HCT116 (cell line): Measurements from ENCODE around the gene ALAS1. TPM values are rescaled to one million over a fixed set of nuclear protein-coding genes. Genes with fewer than 3 reads are reported as not detected.
A peak's percentile ranks its signal among the peaks of the same experiment; 100 is the strongest.

Experiments used
- ATAC-seq: fragments of 200-7000 bp; cut with Tn5 transposase; 2 replicates; pipeline ENCODE4 v1.9.1; 2020; ENCODE audit warnings: mild to moderate bottlenecking, moderate library complexity
- BruUV-seq: library from RNA; stranded (reverse); fragments of 400-500 nt; replicated peaks from 2 replicates; lab custom pipeline; 2021; lab: Mats Ljungman, UMichigan
- CTCF ChIA-PET: fragments of 300-600 bp; sonication (Branson Sonifier 250); formaldehyde crosslinking; loops from one replicate; lab custom pipeline; 2021; ENCODE audit warnings: antibody characterized with exemption; lab: Charles Lee
- POLR2A ChIA-PET: fragments of 300-600, 350-600 bp; sonication (Branson Sonifier 250); formaldehyde crosslinking; loops from one replicate; lab custom pipeline; 2021; ENCODE audit warnings: antibody characterized with exemption; lab: Charles Lee
- RAD21 ChIA-PET, 2 experiments: fragments of 300-600 bp; sonication (Branson Sonifier 250); formaldehyde crosslinking; loops; one replicate each; lab custom pipeline; 2023; ENCODE audit warnings: low total read pairs in 2 of 2; ENCODE audit not compliant: uncharacterized antibody in 2 of 2, unreplicated experiment in 2 of 2, low non-redundant PET in 1 of 2; lab: Charles Lee
- DNase-seq: peaks from one replicate; pipeline ENCODE4 v3.0.0-alpha.2; 2010; ENCODE audit warnings: low read depth, low spot score
- H2AFZ ChIP-seq: fragments of 200-600 bp; shearing (Covaris generic), sonication (generic); 2 replicates; pipeline ENCODE4 v1.6.1; 2017; ENCODE audit warnings: low read depth, mixed run types, mixed read lengths, antibody characterized with exemption, low read length; ENCODE audit not compliant: poor library complexity, severe bottlenecking
- H3K27ac ChIP-seq: 2 replicates; pipeline ENCODE4 v1.5.1; 2012; ENCODE audit warnings: low read depth, low read length
- H3K27me3 ChIP-seq: fragments of 200-600 bp; sonication (generic); 2 replicates; pipeline ENCODE4 v1.6.1; 2016; ENCODE audit warnings: mixed run types, low read length, mixed read lengths; ENCODE audit not compliant: insufficient read depth
- H3K36me3 ChIP-seq, 2 experiments: fragments of 200-500 bp in 1 of 2; fragments of 200-600 bp in 1 of 2; sonication (Bioruptor generic) in 1 of 2; sonication (generic) in 1 of 2; 2 replicates each; pipeline versions ENCODE4 v1.5.1 to v1.6.1; 2014 to 2016; ENCODE audit warnings: low read length in 2 of 2, inconsistent platforms in 1 of 2, mixed read lengths in 1 of 2, mixed run types in 1 of 2; ENCODE audit not compliant: insufficient read depth in 2 of 2, control insufficient read depth in 1 of 2
- H3K4me1 ChIP-seq, 2 experiments: fragments of 200-600 bp in 1 of 2; sonication (generic) in 1 of 2; 2 replicates each; pipeline versions ENCODE4 v1.5.1 to v1.6.1; 2012 to 2017; ENCODE audit warnings: low read length in 2 of 2, inconsistent platforms in 1 of 2, mild to moderate bottlenecking in 1 of 2, mixed read lengths in 1 of 2, mixed run types in 1 of 2, moderate library complexity in 1 of 2; ENCODE audit not compliant: insufficient read depth in 2 of 2, control insufficient read depth in 1 of 2
- H3K4me2 ChIP-seq: fragments of 200-600 bp; sonication (generic); 2 replicates; pipeline ENCODE4 v1.6.1; 2017; ENCODE audit warnings: mixed run types, low read length, mixed read lengths
- H3K4me3 ChIP-seq, 2 experiments: fragments of 200-600 bp in 1 of 2; sonication (generic) in 1 of 2; replicated peaks in 1 of 2; 2 replicates each; pipeline ENCODE4 v1.5.1; 2011 to 2016; ENCODE audit warnings: low read length in 2 of 2, control low read depth in 1 of 2, low read depth in 1 of 2, mild to moderate bottlenecking in 1 of 2, mixed read lengths in 1 of 2, mixed run types in 1 of 2
- H3K79me2 ChIP-seq: fragments of 200-600 bp; sonication (generic); 2 replicates; pipeline ENCODE4 v1.6.1; 2017; ENCODE audit warnings: mild to moderate bottlenecking, mixed run types, low read length, moderate library complexity, mixed read lengths; ENCODE audit not compliant: insufficient read depth
- H3K9ac ChIP-seq: fragments of 200-600 bp; sonication (generic); 2 replicates; pipeline ENCODE4 v1.6.1; 2016; ENCODE audit warnings: low read length, mixed read lengths
- H3K9me2 ChIP-seq: fragments of 200-600 bp; sonication (generic), shearing (Covaris generic); 2 replicates; pipeline ENCODE4 v1.6.1; 2017; ENCODE audit warnings: mixed run types, mild to moderate bottlenecking, moderate library complexity; ENCODE audit not compliant: insufficient read depth
- H3K9me3 ChIP-seq, 2 experiments: fragments of 200-500 bp in 1 of 2; fragments of 200-600 bp in 1 of 2; sonication (Bioruptor generic) in 1 of 2; sonication (generic) in 1 of 2; 2 replicates each; pipeline ENCODE4 v1.6.1; 2014 to 2017; ENCODE audit warnings: low read length in 2 of 2, mixed read lengths in 2 of 2, inconsistent platforms in 1 of 2, low read depth in 1 of 2, mild to moderate bottlenecking in 1 of 2, mixed run types in 1 of 2, moderate library complexity in 1 of 2; ENCODE audit not compliant: control insufficient read depth in 1 of 2, insufficient read depth in 1 of 2
- H4K20me1 ChIP-seq: fragments of 200-600 bp; sonication (generic), shearing (Covaris generic); 2 replicates; pipeline ENCODE4 v1.6.1; 2017; ENCODE audit warnings: mixed run types, mild to moderate bottlenecking, moderate library complexity; ENCODE audit not compliant: insufficient read depth
- ATF3 ChIP-seq: IDR thresholded peaks from 2 replicates; pipeline ENCODE4 v1.6.1; 2012
- CBX3 ChIP-seq: IDR thresholded peaks from 2 replicates; pipeline ENCODE4 v1.6.1; 2012; ENCODE audit warnings: low read depth
- CTCF ChIP-seq, 3 experiments: fragments of 200-600 bp in 1 of 3; sonication (generic) in 1 of 3; IDR thresholded peaks in 2 of 3; conservative IDR thresholded peaks in 1 of 3; 2 replicates each; pipeline ENCODE4 v1.5.1; 2012 to 2017; ENCODE audit warnings: low read depth in 2 of 3, low read length in 2 of 3, antibody characterized with exemption in 1 of 3, borderline replicate concordance in 1 of 3, control low read depth in 1 of 3, mild to moderate bottlenecking in 1 of 3, mixed read lengths in 1 of 3, mixed run types in 1 of 3, moderate library complexity in 1 of 3; ENCODE audit not compliant: insufficient read depth in 1 of 3
- ELF1 ChIP-seq: IDR thresholded peaks from 2 replicates; pipeline ENCODE4 v1.6.1; 2012; ENCODE audit warnings: low read depth, borderline replicate concordance
- FOSL1 ChIP-seq: IDR thresholded peaks from 2 replicates; pipeline ENCODE4 v1.6.1; 2012; ENCODE audit warnings: low read depth
- JUND ChIP-seq: IDR thresholded peaks from 2 replicates; pipeline ENCODE4 v1.6.1; 2012
- POLR2A ChIP-seq: IDR thresholded peaks from 2 replicates; pipeline ENCODE4 v1.7.0; 2011; ENCODE audit warnings: borderline replicate concordance; ENCODE audit not compliant: insufficient read depth, insufficient read length; ENCODE audit errors: extremely low read depth
- SP1 ChIP-seq: IDR thresholded peaks from 2 replicates; pipeline ENCODE4 v1.6.1; 2012; ENCODE audit warnings: low read depth
- TCF7L2 ChIP-seq: IDR thresholded peaks from 2 replicates; pipeline ENCODE4 v1.7.0; 2011; ENCODE audit warnings: borderline replicate concordance, inconsistent platforms; ENCODE audit not compliant: insufficient read depth, insufficient read length; ENCODE audit errors: extremely low read depth
- YY1 ChIP-seq: IDR thresholded peaks from 2 replicates; pipeline ENCODE4 v1.6.1; 2011; ENCODE audit warnings: low read length, low read depth, moderate library complexity, mild to moderate bottlenecking; ENCODE audit not compliant: insufficient replicate concordance; ENCODE audit errors: extremely low read depth
- ZFX ChIP-seq: fragments of 450-650 bp; IDR thresholded peaks from 2 replicates; pipeline ENCODE4 v1.6.1; 2017
- ZNF274 ChIP-seq: fragments of 200-500 bp; sonication (Bioruptor generic); IDR thresholded peaks from 2 replicates; pipeline ENCODE4 v1.6.1; 2014; ENCODE audit warnings: mild to moderate bottlenecking, low read depth, low read length, inconsistent platforms
- intact Hi-C: fragments of 100-400 bp; cut with micrococcal nuclease; formaldehyde crosslinking; loops from 2 replicates; pipeline ENCODE4 v1.10.0; 2022
- total RNA-seq: library from RNA; stranded (reverse); gene quantifications from one replicate; pipeline ENCODE4 v1.2.1, GENCODE V29; 2021; ENCODE audit not compliant: unreplicated experiment
- TF ChIP-seq, protein P1 (sequence below): IDR thresholded peaks from 2 replicates; pipeline ENCODE4 v1.6.1; 2011; ENCODE audit warnings: mild to moderate bottlenecking, low read length, moderate library complexity; ENCODE audit not compliant: insufficient replicate concordance; ENCODE audit errors: extremely low read depth
- TF ChIP-seq, protein P2 (sequence below): IDR thresholded peaks from 2 replicates; pipeline ENCODE4 v1.6.1; 2012; ENCODE audit warnings: low read depth

ALAS1 gene
- total RNA-seq, 1 experiment from 2014 or later = 74.0 TPM

GRCh38 chr3:52233108-52233591 is 35.2 kb downstream of the ALAS1 start:
- ATAC-seq (no peak), DNase-seq (no peak)
- H2AFZ ChIP-seq = no peak overlapping the region
- ChIA-PET POLR2A (no interaction called here), RAD21 (interaction anchor here in 1 of 2 experiments (0.7 kb wide), 1 partner anchor 13 kb away, joined by 4 read pairs; no protein-coding TSS in a partner anchor), CTCF (interaction anchor here (0.9 to 2.8 kb wide), 5 partner anchors 10 to 152 kb away, joined by 3 to 37 read pairs (median 13); no protein-coding TSS in a partner anchor)
- H3K36me3 ChIP-seq = peaks cover 17% of the 10 kb centered on the region in 2 experiments; a peak in 3 of 4 replicates
- peaks cover 18 to 20% of the 10 kb centered on the region in 2 experiments for H3K4me1 ChIP-seq
- intact Hi-C loops = no loop called here
- H3K4me2 ChIP-seq = no peak overlapping the region
- H4K20me1 ChIP-seq = no peaks in the 10 kb centered on the region
- H3K4me3 ChIP-seq = no peak overlapping the region
- H3K79me2 ChIP-seq = peaks cover 20% of the 10 kb centered on the region
- no peaks in the 10 kb centered on the region for H3K9me3 ChIP-seq
- H3K9me2 ChIP-seq = no peaks in the 10 kb centered on the region
- H3K9ac ChIP-seq = no peak overlapping the region
- TF ChIP-seq, protein P1, sequence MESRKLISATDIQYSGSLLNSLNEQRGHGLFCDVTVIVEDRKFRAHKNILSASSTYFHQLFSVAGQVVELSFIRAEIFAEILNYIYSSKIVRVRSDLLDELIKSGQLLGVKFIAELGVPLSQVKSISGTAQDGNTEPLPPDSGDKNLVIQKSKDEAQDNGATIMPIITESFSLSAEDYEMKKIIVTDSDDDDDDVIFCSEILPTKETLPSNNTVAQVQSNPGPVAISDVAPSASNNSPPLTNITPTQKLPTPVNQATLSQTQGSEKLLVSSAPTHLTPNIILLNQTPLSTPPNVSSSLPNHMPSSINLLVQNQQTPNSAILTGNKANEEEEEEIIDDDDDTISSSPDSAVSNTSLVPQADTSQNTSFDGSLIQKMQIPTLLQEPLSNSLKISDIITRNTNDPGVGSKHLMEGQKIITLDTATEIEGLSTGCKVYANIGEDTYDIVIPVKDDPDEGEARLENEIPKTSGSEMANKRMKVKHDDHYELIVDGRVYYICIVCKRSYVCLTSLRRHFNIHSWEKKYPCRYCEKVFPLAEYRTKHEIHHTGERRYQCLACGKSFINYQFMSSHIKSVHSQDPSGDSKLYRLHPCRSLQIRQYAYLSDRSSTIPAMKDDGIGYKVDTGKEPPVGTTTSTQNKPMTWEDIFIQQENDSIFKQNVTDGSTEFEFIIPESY = no peak
- TF ChIP-seq SP1 (no peak), CBX3 (no peak), POLR2A (no peak), YY1 (no peak), TCF7L2 (no peak), ZFX (no peak), CTCF (IDR thresholded peaks at IDR 0.05 in 2 of 3, conservative IDR thresholded peaks at IDR 0.05 in 1 of 3; ENCODE audit: borderline replicate concordance in 1 of 3, insufficient read depth in 1 of 3, low read depth in 2 of 3, low read length in 2 of 3) (no peak), ELF1 (no peak), ZNF274 (no peak), JUND (no peak), ATF3 (no peak), FOSL1 (no peak)
- TF ChIP-seq, protein P2, sequence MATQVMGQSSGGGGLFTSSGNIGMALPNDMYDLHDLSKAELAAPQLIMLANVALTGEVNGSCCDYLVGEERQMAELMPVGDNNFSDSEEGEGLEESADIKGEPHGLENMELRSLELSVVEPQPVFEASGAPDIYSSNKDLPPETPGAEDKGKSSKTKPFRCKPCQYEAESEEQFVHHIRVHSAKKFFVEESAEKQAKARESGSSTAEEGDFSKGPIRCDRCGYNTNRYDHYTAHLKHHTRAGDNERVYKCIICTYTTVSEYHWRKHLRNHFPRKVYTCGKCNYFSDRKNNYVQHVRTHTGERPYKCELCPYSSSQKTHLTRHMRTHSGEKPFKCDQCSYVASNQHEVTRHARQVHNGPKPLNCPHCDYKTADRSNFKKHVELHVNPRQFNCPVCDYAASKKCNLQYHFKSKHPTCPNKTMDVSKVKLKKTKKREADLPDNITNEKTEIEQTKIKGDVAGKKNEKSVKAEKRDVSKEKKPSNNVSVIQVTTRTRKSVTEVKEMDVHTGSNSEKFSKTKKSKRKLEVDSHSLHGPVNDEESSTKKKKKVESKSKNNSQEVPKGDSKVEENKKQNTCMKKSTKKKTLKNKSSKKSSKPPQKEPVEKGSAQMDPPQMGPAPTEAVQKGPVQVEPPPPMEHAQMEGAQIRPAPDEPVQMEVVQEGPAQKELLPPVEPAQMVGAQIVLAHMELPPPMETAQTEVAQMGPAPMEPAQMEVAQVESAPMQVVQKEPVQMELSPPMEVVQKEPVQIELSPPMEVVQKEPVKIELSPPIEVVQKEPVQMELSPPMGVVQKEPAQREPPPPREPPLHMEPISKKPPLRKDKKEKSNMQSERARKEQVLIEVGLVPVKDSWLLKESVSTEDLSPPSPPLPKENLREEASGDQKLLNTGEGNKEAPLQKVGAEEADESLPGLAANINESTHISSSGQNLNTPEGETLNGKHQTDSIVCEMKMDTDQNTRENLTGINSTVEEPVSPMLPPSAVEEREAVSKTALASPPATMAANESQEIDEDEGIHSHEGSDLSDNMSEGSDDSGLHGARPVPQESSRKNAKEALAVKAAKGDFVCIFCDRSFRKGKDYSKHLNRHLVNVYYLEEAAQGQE = no peak
- BruUV-seq = no TSS peak
- H3K27ac ChIP-seq = peak overlapping the region; percentile 17; the same call in 1 of the 2 replicates
- no peaks in the 10 kb centered on the region for H3K27me3 ChIP-seq
